ENCODE measurements around the gene EEPD1.

EEPD1 gene

GRCh38 chr7:36107926-36108631 is 45.0 kb upstream of the EEPD1 start:
- Histone ChIP-seq H3K4me2 (ENCODE audit: insufficient read depth, low read length) (no peak overlapping the region), H3K9ac (ENCODE audit: low read depth, low read length) (no peak overlapping the region), H2AFZ (ENCODE audit: low read depth, low read length) (no peak overlapping the region), H4K20me1 (ENCODE audit: insufficient read depth, low read length) (no peaks in the 10 kb centered on the region), H3K4me1 (ENCODE audit: insufficient read depth, low read length) (no peaks in the 10 kb centered on the region), H3K36me3 (ENCODE audit: insufficient read depth, low read length) (no peaks in the 10 kb centered on the region), H3K4me3 (ENCODE audit: low read depth in 1 of 2, low read length in 2 of 2) (no peak overlapping the region), H3K27ac (ENCODE audit: low read length) (no peak overlapping the region), H3K27me3 (ENCODE audit: insufficient read depth, low read length, poor library complexity) (no peaks in the 10 kb centered on the region), H3K9me3 (ENCODE audit: insufficient read depth, low read length, severe bottlenecking) (no peaks in the 10 kb centered on the region), H3K79me2 (ENCODE audit: insufficient read depth, low read length) (no peaks in the 10 kb centered on the region)
- TF ChIP-seq CTCF (IDR thresholded peaks at IDR 0.05; ENCODE audit: borderline replicate concordance, extremely low read depth, low read length, poor library complexity, severe bottlenecking) (no peak), EZH2 (IDR thresholded peaks at IDR 0.05; ENCODE audit: borderline replicate concordance, low read depth, low read length, severe bottlenecking) (no peak)
- ATAC-seq (ENCODE audit: insufficient read depth, low read depth) (no peak), DNase-seq (no peak)

- H2AFZ ChIP-seq (ENCODE audit: low read depth, low read length), result no peak overlapping the region
- H3K79me2 ChIP-seq (ENCODE audit: insufficient read depth, low read length), result no peaks in the 10 kb centered on the region
- TF ChIP-seq EZH2 (IDR thresholded peaks at IDR 0.05; ENCODE audit: borderline replicate concordance, low read depth, low read length, severe bottlenecking), result no peak
- TF ChIP-seq CTCF (IDR thresholded peaks at IDR 0.05; ENCODE audit: borderline replicate concordance, extremely low read depth, low read length, poor library complexity, severe bottlenecking), result no peak
- no peaks in the 10 kb centered on the region for H3K36me3 ChIP-seq (ENCODE audit: insufficient read depth, low read length)
- DNase-seq, result no peak
- no peaks in the 10 kb centered on the region for H3K27me3 ChIP-seq (ENCODE audit: insufficient read depth, low read length, poor library complexity)
- H3K9ac ChIP-seq (ENCODE audit: low read depth, low read length), result no peak overlapping the region
- H3K9me3 ChIP-seq (ENCODE audit: insufficient read depth, low read length, severe bottlenecking), result no peaks in the 10 kb centered on the region
- no peak for ATAC-seq (ENCODE audit: insufficient read depth, low read depth)
- H3K4me1 ChIP-seq (ENCODE audit: insufficient read depth, low read length), result no peaks in the 10 kb centered on the region
- no peak overlapping the region for H3K4me3 ChIP-seq (ENCODE audit: low read depth in 1 of 2, low read length in 2 of 2)
- no peaks in the 10 kb centered on the region for H4K20me1 ChIP-seq (ENCODE audit: insufficient read depth, low read length)
- H3K27ac ChIP-seq (ENCODE audit: low read length), result no peak overlapping the region
- H3K4me2 ChIP-seq (ENCODE audit: insufficient read depth, low read length), result no peak overlapping the region
Measured at GRCh38 chr7:36109013-36109627, 43.9 kb upstream of the EEPD1 start.

GRCh38 chr7:36110584-36110983 is 42.5 kb upstream of the EEPD1 start:
- Histone ChIP-seq H3K4me3 (ENCODE audit: low read depth in 1 of 2, low read length in 2 of 2) (no peak overlapping the region), H2AFZ (ENCODE audit: low read depth, low read length) (no peak overlapping the region), H4K20me1 (ENCODE audit: insufficient read depth, low read length) (no peaks in the 10 kb centered on the region), H3K36me3 (ENCODE audit: insufficient read depth, low read length) (no peaks in the 10 kb centered on the region), H3K4me2 (ENCODE audit: insufficient read depth, low read length) (no peak overlapping the region), H3K27ac (ENCODE audit: low read length) (no peak overlapping the region), H3K27me3 (ENCODE audit: insufficient read depth, low read length, poor library complexity) (no peaks in the 10 kb centered on the region), H3K9ac (ENCODE audit: low read depth, low read length) (no peak overlapping the region), H3K9me3 (ENCODE audit: insufficient read depth, low read length, severe bottlenecking) (no peaks in the 10 kb centered on the region), H3K4me1 (ENCODE audit: insufficient read depth, low read length) (no peaks in the 10 kb centered on the region), H3K79me2 (ENCODE audit: insufficient read depth, low read length) (no peaks in the 10 kb centered on the region)
- ATAC-seq (ENCODE audit: insufficient read depth, low read depth), result no peak
- no peak for DNase-seq
- TF ChIP-seq EZH2 (IDR thresholded peaks at IDR 0.05; ENCODE audit: borderline replicate concordance, low read depth, low read length, severe bottlenecking), result no peak
- TF ChIP-seq CTCF (IDR thresholded peaks at IDR 0.05; ENCODE audit: borderline replicate concordance, extremely low read depth, low read length, poor library complexity, severe bottlenecking), result no peak

Measured in DND-41 (cell line).